Esophagus squamous epithelium (tissue), 4 donors: ENCODE results near the gene GPHN.

Experiments used
- POLR2A ChIP-seq, 4 donors: fragments of 450-650 bp; IDR thresholded peaks; one replicate each; pipeline ENCODE4 v1.6.1; 2017; ENCODE audit warnings: antibody characterized with exemption in 4 of 4, mild to moderate bottlenecking in 4 of 4, moderate library complexity in 3 of 4
- TF ChIP-seq, protein P1 (sequence below), 6 experiments: fragments of 450-650 bp in 4 of 6; fragments of 200-600 bp in 2 of 6; sonication (generic) in 2 of 6; IDR thresholded peaks; one replicate each; pipeline ENCODE4 v1.5.1; 2016 to 2019; ENCODE audit warnings: antibody characterized with exemption in 6 of 6, mild to moderate bottlenecking in 4 of 6, moderate library complexity in 4 of 6

DNA sequence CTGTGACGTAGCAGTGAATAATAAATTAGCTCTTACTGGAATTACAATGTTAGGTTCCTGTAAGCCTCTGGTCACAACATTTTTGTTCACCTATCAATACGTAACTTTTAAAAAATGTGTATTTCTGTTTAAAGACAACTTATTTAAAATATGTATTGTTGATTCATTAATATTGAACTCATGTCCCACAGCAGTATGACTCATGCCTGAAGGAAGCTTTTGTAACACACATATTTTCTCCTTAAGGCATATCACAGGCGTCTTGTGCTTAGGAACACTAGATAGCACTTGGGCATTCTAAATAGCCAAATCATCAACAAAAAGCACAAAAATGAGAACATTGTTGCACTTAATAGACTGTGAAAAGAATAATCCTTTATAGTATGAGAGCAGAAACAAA is 92.5 kb downstream of the GPHN start:
- no peak for TF ChIP-seq POLR2A (IDR thresholded peaks at IDR 0.05)
- TF ChIP-seq, protein P1, sequence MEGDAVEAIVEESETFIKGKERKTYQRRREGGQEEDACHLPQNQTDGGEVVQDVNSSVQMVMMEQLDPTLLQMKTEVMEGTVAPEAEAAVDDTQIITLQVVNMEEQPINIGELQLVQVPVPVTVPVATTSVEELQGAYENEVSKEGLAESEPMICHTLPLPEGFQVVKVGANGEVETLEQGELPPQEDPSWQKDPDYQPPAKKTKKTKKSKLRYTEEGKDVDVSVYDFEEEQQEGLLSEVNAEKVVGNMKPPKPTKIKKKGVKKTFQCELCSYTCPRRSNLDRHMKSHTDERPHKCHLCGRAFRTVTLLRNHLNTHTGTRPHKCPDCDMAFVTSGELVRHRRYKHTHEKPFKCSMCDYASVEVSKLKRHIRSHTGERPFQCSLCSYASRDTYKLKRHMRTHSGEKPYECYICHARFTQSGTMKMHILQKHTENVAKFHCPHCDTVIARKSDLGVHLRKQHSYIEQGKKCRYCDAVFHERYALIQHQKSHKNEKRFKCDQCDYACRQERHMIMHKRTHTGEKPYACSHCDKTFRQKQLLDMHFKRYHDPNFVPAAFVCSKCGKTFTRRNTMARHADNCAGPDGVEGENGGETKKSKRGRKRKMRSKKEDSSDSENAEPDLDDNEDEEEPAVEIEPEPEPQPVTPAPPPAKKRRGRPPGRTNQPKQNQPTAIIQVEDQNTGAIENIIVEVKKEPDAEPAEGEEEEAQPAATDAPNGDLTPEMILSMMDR (IDR thresholded peaks at IDR 0.05): no peak
